SK-N-SH (cell line): ENCODE results near the gene GABARAPL2. TPM values are rescaled to one million over a fixed set of nuclear protein-coding genes. Genes with fewer than 3 reads are reported as not detected.

ENCODE experiments used
- CTCF ChIA-PET: fragments of 300-600, 350-600 bp; formaldehyde crosslinking; extraction: SDS; loops from one replicate; lab custom pipeline; 2021; lab: Yijun Ruan, JAX
- POLR2A ChIA-PET: fragments of 350-600 bp; sonication (Branson Sonifier 250); formaldehyde crosslinking; extraction: SDS; loops from one replicate; lab custom pipeline; 2020; ENCODE audit warnings: antibody characterized with exemption, inconsistent platforms; lab: Yijun Ruan, JAX
- DNase-seq: peaks from one replicate; pipeline ENCODE4 v3.0.0; 2012
- H2AFZ ChIP-seq: fragments of 200-600 bp; sonication (generic); 2 replicates; pipeline ENCODE4 v1.8.1; 2016; ENCODE audit warnings: antibody characterized with exemption, mild to moderate bottlenecking, low read depth
- H3F3A ChIP-seq: fragments of 200-600 bp; sonication (generic); replicated peaks from 2 replicates; pipeline ENCODE3; 2016; ENCODE audit warnings: antibody characterized with exemption, mild to moderate bottlenecking; ENCODE audit not compliant: insufficient read depth
- H3K27ac ChIP-seq, 2 experiments: fragments of 200-500 bp in 1 of 2; fragments of 200-600 bp in 1 of 2; sonication (Bioruptor generic) in 1 of 2; sonication (generic), shearing (Covaris generic) in 1 of 2; 2 replicates each; pipeline versions ENCODE4 v1.5.1 to v1.6.1; 2014 to 2016; ENCODE audit warnings: low read depth in 2 of 2, inconsistent platforms in 1 of 2, low read length in 1 of 2, mild to moderate bottlenecking in 1 of 2, mixed read lengths in 1 of 2
- H3K27me3 ChIP-seq: fragments of 200-600 bp; sonication (generic), shearing (Covaris generic); 2 replicates; pipeline ENCODE4 v1.6.1; 2016; ENCODE audit warnings: mixed run types; ENCODE audit not compliant: insufficient read depth
- H3K36me3 ChIP-seq, 2 experiments: fragments of 200-500 bp in 1 of 2; fragments of 200-600 bp in 1 of 2; sonication (Bioruptor generic) in 1 of 2; sonication (generic) in 1 of 2; replicated peaks in 1 of 2; 2 replicates each; pipeline versions ENCODE3 to v1.5.1; 2014 to 2016; ENCODE audit warnings: low read length in 1 of 2, mild to moderate bottlenecking in 1 of 2; ENCODE audit not compliant: insufficient read depth in 2 of 2, control insufficient read depth in 1 of 2
- H3K4me1 ChIP-seq, 2 experiments: fragments of 200-500 bp in 1 of 2; fragments of 200-600 bp in 1 of 2; sonication (Bioruptor generic) in 1 of 2; sonication (generic), shearing (Covaris generic) in 1 of 2; 2 replicates each; pipeline versions ENCODE4 v1.5.1 to v1.6.1; 2014 to 2016; ENCODE audit warnings: low read depth in 1 of 2, low read length in 1 of 2, mixed run types in 1 of 2; ENCODE audit not compliant: insufficient read depth in 2 of 2, control insufficient read depth in 1 of 2
- H3K4me2 ChIP-seq: fragments of 200-600 bp; sonication (generic), shearing (Covaris generic); 2 replicates; pipeline ENCODE4 v1.6.1; 2017; ENCODE audit warnings: mixed run types
- H3K4me3 ChIP-seq, 2 experiments: fragments of 200-500 bp in 1 of 2; fragments of 200-600 bp in 1 of 2; sonication (Bioruptor generic) in 1 of 2; sonication (generic), shearing (Covaris generic) in 1 of 2; 2 replicates each; pipeline versions ENCODE4 v1.5.1 to v1.8.1; 2014 to 2016; ENCODE audit warnings: low read depth in 2 of 2, inconsistent platforms in 1 of 2, low read length in 1 of 2, mild to moderate bottlenecking in 1 of 2, mixed read lengths in 1 of 2, moderate library complexity in 1 of 2
- H3K79me2 ChIP-seq: fragments of 200-600 bp; sonication (generic); 2 replicates; pipeline ENCODE4 v1.8.1; 2017; ENCODE audit warnings: mild to moderate bottlenecking; ENCODE audit not compliant: insufficient read depth
- H3K9ac ChIP-seq: fragments of 200-600 bp; sonication (generic); 2 replicates; pipeline ENCODE4 v1.6.1; 2017; ENCODE audit warnings: mixed run types
- H3K9me2 ChIP-seq: fragments of 200-600 bp; sonication (generic); 2 replicates; pipeline ENCODE4 v1.6.1; 2017; ENCODE audit warnings: mixed run types
- H3K9me3 ChIP-seq: fragments of 200-600 bp; sonication (generic); 2 replicates; pipeline ENCODE4 v1.6.1; 2017; ENCODE audit warnings: mixed run types, mild to moderate bottlenecking, moderate library complexity
- H4K20me1 ChIP-seq: fragments of 200-600 bp; sonication (generic); 2 replicates; pipeline ENCODE4 v1.6.1; 2017; ENCODE audit warnings: mild to moderate bottlenecking, mixed run types; ENCODE audit not compliant: insufficient read depth
- CHD2 ChIP-seq: fragments of 150-350 bp; IDR thresholded peaks from 2 replicates; pipeline ENCODE4 v1.6.1; 2018; ENCODE audit warnings: low read length; ENCODE audit not compliant: partially characterized antibody
- ELF1 ChIP-seq: IDR thresholded peaks from 2 replicates; pipeline ENCODE4 v1.4.0; 2012
- EP300 ChIP-seq, 2 experiments: IDR thresholded peaks; 2 replicates each; pipeline versions ENCODE4 v1.4.0 to v1.6.1; 2012; ENCODE audit warnings: borderline replicate concordance in 1 of 2, low read depth in 1 of 2, low read length in 1 of 2
- EZH2phosphoT487 ChIP-seq: fragments of 200-600 bp; sonication (generic); IDR thresholded peaks from 2 replicates; pipeline ENCODE4 v1.6.1; 2017; ENCODE audit warnings: low read depth, mixed run types, mild to moderate bottlenecking, antibody characterized with exemption, moderate library complexity, borderline replicate concordance
- FOXM1 ChIP-seq: IDR thresholded peaks from 2 replicates; pipeline ENCODE4 v1.4.0; 2012; ENCODE audit warnings: low read depth, mild to moderate bottlenecking
- GABPA ChIP-seq: IDR thresholded peaks from 2 replicates; pipeline ENCODE4 v1.4.0; 2012; ENCODE audit warnings: low read depth, mild to moderate bottlenecking
- JUND ChIP-seq: IDR thresholded peaks from 2 replicates; pipeline ENCODE4 v1.4.0; 2012
- MAX ChIP-seq: IDR thresholded peaks from 2 replicates; pipeline ENCODE4 v1.4.0; 2012; ENCODE audit warnings: low read depth
- MEF2A ChIP-seq: IDR thresholded peaks from 2 replicates; pipeline ENCODE4 v1.4.0; 2012; ENCODE audit warnings: low read depth, borderline replicate concordance
- MXI1 ChIP-seq: IDR thresholded peaks from 2 replicates; pipeline ENCODE4 v1.6.1; 2012; ENCODE audit warnings: mild to moderate bottlenecking, low read depth, low read length, improper control_type of control experiment
- NFIC ChIP-seq: IDR thresholded peaks from 2 replicates; pipeline ENCODE4 v1.4.0; 2012; ENCODE audit warnings: borderline replicate concordance
- PBX3 ChIP-seq: IDR thresholded peaks from 2 replicates; pipeline ENCODE4; 2012
- POLR2AphosphoS5 ChIP-seq: IDR thresholded peaks from 2 replicates; pipeline ENCODE4 v1.6.1; 2012; ENCODE audit warnings: low read depth, low read length
- RAD21 ChIP-seq: IDR thresholded peaks from 2 replicates; pipeline ENCODE4 v1.6.1; 2012; ENCODE audit warnings: mild to moderate bottlenecking, low read length
- REST ChIP-seq: IDR thresholded peaks from 2 replicates; pipeline ENCODE4 v1.6.1; 2012; ENCODE audit warnings: mild to moderate bottlenecking, low read depth, low read length, moderate library complexity
- RFX5 ChIP-seq: IDR thresholded peaks from 2 replicates; pipeline ENCODE4 v1.6.1; 2012; ENCODE audit warnings: mild to moderate bottlenecking, improper control_type of control experiment, low read length
- SIN3A ChIP-seq: IDR thresholded peaks from 2 replicates; pipeline ENCODE4 v1.6.1; 2012; ENCODE audit warnings: low read depth, mild to moderate bottlenecking, low read length, moderate library complexity, borderline replicate concordance
- TAF1 ChIP-seq: IDR thresholded peaks from 2 replicates; pipeline ENCODE4 v1.6.1; 2012; ENCODE audit warnings: low read depth, mild to moderate bottlenecking, low read length, moderate library complexity, borderline replicate concordance
- TEAD4 ChIP-seq: IDR thresholded peaks from 2 replicates; pipeline ENCODE4 v1.4.0; 2012; ENCODE audit warnings: mild to moderate bottlenecking, borderline replicate concordance; ENCODE audit not compliant: insufficient read depth
- USF1 ChIP-seq: IDR thresholded peaks from 2 replicates; pipeline ENCODE4 v1.4.0; 2012; ENCODE audit warnings: low read depth, borderline replicate concordance
- ZBTB33 ChIP-seq: IDR thresholded peaks from 2 replicates; pipeline ENCODE4 v1.4.0; 2012; ENCODE audit warnings: low read depth, borderline replicate concordance
- WGBS: methylation state at CpG from one replicate; pipeline ENCODE4 v1.1.6; 2017; ENCODE audit warnings: low lambda C conversion rate; 5-methylcytosine and 5-hydroxymethylcytosine counted together
- polyA plus RNA-seq, 3 experiments: library from polyadenylated mRNA; depleted of rRNA; stranded (reverse); fragments of >200 nt; gene quantifications; 2 replicates each; pipeline ENCODE4 v1.2.3, GENCODE V29; 2012

Gene GABARAPL2
- polyA plus RNA-seq, 1 of the 3 experiments (the other 2 are of a cell fraction): 135 TPM

GRCh38 chr16:75578725-75579124 lies 12.5 kb downstream of the GABARAPL2 start:
- Histone ChIP-seq H3F3A (no peaks in the 10 kb centered on the region), H3K36me3 (peaks cover 31 to 54% of the 10 kb centered on the region in 2 experiments), H3K9me2 (no peaks in the 10 kb centered on the region), H3K4me1 (no peaks in the 10 kb centered on the region), H3K27ac (no peak overlapping the region), H3K27me3 (no peaks in the 10 kb centered on the region), H3K4me2 (no peak overlapping the region), H3K79me2 (peaks cover 5% of the 10 kb centered on the region; the same call in 1 of the 2 replicates), H3K4me3 (no peak overlapping the region), H3K9ac (no peak overlapping the region), H3K9me3 (no peaks in the 10 kb centered on the region), H4K20me1 (no peaks in the 10 kb centered on the region), H2AFZ (no peak overlapping the region)
- ChIA-PET CTCF (no interaction called here), POLR2A (no interaction called here)
- no peak for TF ChIP-seq SIN3A
- no peak for TF ChIP-seq RFX5
- TF ChIP-seq EZH2phosphoT487: no peak
- TF ChIP-seq MAX: no peak
- no peak for TF ChIP-seq EP300 (IDR thresholded peaks at IDR 0.05; ENCODE audit: borderline replicate concordance in 1 of 2, low read depth in 1 of 2, low read length in 1 of 2)
- no peak for TF ChIP-seq GABPA
- no peak for TF ChIP-seq TEAD4
- TF ChIP-seq POLR2AphosphoS5: no peak
- TF ChIP-seq PBX3: no peak
- no peak for TF ChIP-seq ELF1
- TF ChIP-seq CHD2: no peak
- WGBS: 82% methylated on average over 2 of the region's 2 CpGs
- no peak for DNase-seq

- Histone ChIP-seq H3K4me1 (no peaks in the 10 kb centered on the region), H4K20me1 (no peaks in the 10 kb centered on the region), H3K9me3 (no peaks in the 10 kb centered on the region), H3K27me3 (no peaks in the 10 kb centered on the region), H3K4me3 (no peak overlapping the region), H2AFZ (no peak overlapping the region), H3F3A (no peaks in the 10 kb centered on the region), H3K27ac (no peak overlapping the region), H3K9me2 (no peaks in the 10 kb centered on the region), H3K79me2 (peaks cover 5% of the 10 kb centered on the region; the same call in 1 of the 2 replicates), H3K36me3 (peaks cover 31 to 48% of the 10 kb centered on the region in 2 experiments), H3K9ac (no peak overlapping the region), H3K4me2 (no peak overlapping the region)
- ChIA-PET CTCF (interaction anchor here (1.4 kb wide), 1 partner anchor 12 kb away, joined by 4 read pairs; no protein-coding TSS in a partner anchor), POLR2A (no interaction called here)
- WGBS: 97% methylated on average over 7 of the region's 7 CpGs
- DNase-seq: no peak
- no peak for TF ChIP-seq ELF1
- TF ChIP-seq ZBTB33: no peak
- TF ChIP-seq TEAD4: no peak
- TF ChIP-seq RFX5: no peak
- TF ChIP-seq TAF1: no peak
- no peak for TF ChIP-seq MEF2A
- no peak for TF ChIP-seq NFIC
- no peak for TF ChIP-seq FOXM1
- TF ChIP-seq RAD21: no peak
- TF ChIP-seq POLR2AphosphoS5: no peak
- TF ChIP-seq USF1: no peak
- TF ChIP-seq JUND: no peak
- TF ChIP-seq MXI1: no peak
- no peak for TF ChIP-seq REST
These were observed 13.2 kb downstream of the GABARAPL2 start for GRCh38 chr16:75579281-75579834.
